ENCODE results near the gene CGREF1.

DNA sequence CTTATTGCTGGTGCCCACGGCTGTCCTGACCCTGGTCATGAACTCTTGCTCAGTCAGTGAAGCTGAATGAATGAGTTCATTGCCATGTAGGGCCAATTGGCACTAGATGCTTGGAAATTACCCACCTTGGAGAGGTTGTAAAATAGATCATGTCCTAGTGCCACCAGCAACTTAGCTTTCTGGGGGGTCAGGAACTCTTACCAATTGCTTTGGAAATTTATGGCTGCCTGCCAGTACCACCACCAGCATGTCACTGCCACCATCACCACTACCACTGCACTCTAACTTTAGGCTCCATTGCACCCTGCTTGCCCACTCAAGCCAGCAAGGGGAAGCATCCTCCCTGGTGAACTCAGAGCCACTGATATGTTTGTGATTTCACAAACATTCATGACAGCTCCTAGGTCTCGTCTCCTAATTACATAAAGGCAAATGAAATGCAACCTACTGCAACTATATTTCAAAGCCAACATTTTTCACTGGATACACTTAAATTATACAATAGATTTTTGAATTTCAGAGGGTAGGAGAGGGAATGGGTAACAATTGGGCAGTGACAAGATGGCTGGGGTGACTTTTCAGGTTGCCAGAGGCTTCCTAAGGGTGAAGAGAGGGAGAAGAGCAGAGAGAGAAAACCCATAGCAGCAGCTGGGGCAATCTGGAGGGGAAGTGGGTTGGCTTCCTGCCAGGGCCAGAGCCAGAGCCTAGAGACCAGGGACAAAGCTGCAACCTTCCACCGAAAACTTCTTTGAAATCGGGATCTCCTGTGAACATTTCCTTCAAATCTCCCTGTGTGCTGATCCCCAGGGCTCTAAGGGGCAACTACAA lies 44.0 kb downstream of the CGREF1 start:
- no peak for TF ChIP-seq CTCF (IDR thresholded peaks at IDR 0.05; ENCODE audit: insufficient read depth, low read length)
- peak; percentile 44; the same call in 1 of the 2 replicates for TF ChIP-seq POLR2AphosphoS5 (IDR thresholded peaks at IDR 0.05; ENCODE audit: low read depth)
- TF ChIP-seq REST (IDR thresholded peaks at IDR 0.05; ENCODE audit: insufficient replicate concordance, low read depth), result no peak
- TF ChIP-seq GABPA (IDR thresholded peaks at IDR 0.05; ENCODE audit: low read depth), result no peak
- TF ChIP-seq SPI1 (IDR thresholded peaks at IDR 0.05; ENCODE audit: borderline replicate concordance, low read depth), result peak; percentile 56; the same call in 1 of the 2 replicates

Measured in HL-60 (cell line).